ENCODE measurements around the gene MTNR1A. TPM values are rescaled to one million over a fixed set of nuclear protein-coding genes. Genes with fewer than 3 reads are reported as not detected.

Gene MTNR1A
- total and polyA plus RNA-seq, 7 donors: not detected

- intact Hi-C loops (cut with DNase I): no loop called here
- Histone ChIP-seq H3K4me3 (no peak overlapping the region), H3K36me3 (ENCODE audit: insufficient read depth in 1 of 2, low read depth in 1 of 2) (no peaks in the 10 kb centered on the region), H3K9me3 (no peaks in the 10 kb centered on the region), H3K4me1 (no peaks in the 10 kb centered on the region), H3K27me3 (ENCODE audit: insufficient read depth in 3 of 3, low read length in 2 of 3) (no peaks in the 10 kb centered on the region), H3K27ac (no peak overlapping the region)
- DNase-seq (no peak), ATAC-seq (no peak)
- 64 to 70% (median 69%) methylated on average over 9 of the region's 9 CpGs for WGBS, 3 donors
- TF ChIP-seq, protein P1, sequence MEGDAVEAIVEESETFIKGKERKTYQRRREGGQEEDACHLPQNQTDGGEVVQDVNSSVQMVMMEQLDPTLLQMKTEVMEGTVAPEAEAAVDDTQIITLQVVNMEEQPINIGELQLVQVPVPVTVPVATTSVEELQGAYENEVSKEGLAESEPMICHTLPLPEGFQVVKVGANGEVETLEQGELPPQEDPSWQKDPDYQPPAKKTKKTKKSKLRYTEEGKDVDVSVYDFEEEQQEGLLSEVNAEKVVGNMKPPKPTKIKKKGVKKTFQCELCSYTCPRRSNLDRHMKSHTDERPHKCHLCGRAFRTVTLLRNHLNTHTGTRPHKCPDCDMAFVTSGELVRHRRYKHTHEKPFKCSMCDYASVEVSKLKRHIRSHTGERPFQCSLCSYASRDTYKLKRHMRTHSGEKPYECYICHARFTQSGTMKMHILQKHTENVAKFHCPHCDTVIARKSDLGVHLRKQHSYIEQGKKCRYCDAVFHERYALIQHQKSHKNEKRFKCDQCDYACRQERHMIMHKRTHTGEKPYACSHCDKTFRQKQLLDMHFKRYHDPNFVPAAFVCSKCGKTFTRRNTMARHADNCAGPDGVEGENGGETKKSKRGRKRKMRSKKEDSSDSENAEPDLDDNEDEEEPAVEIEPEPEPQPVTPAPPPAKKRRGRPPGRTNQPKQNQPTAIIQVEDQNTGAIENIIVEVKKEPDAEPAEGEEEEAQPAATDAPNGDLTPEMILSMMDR (IDR thresholded peaks at IDR 0.05): no peak
These were observed 67.6 kb downstream of the MTNR1A start for GRCh38 chr4:186487726-186488125.

DNA sequence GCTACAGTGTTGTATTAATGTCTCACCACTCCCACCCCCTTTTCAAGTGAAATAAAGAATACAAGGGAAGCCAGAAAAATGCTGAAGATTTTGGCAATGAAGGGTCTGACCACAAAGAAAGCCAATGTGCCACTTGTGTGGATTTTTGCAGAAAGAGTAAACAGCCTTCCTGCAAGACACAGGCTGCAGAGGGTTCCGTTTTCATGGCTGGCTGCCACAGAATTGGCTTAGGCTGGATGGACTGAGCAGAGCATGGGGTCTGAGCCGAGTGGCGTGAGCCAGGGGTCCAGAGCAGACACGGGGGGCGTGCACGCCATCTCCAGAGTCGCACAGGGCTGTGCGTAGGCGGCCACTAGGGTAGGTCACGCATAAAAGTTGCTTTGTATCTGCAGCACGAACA lies 69.2 kb downstream of the MTNR1A start:
- DNase-seq: no peak
- Histone ChIP-seq H3K27ac (no peak overlapping the region), H3K36me3 (ENCODE audit: insufficient read depth in 1 of 2, low read depth in 1 of 2) (no peaks in the 10 kb centered on the region), H3K27me3 (ENCODE audit: insufficient read depth in 3 of 3, low read length in 2 of 3) (no peaks in the 10 kb centered on the region), H3K4me1 (no peaks in the 10 kb centered on the region), H3K9me3 (no peaks in the 10 kb centered on the region), H3K4me3 (no peak overlapping the region)
- intact Hi-C loops (cut with DNase I): no loop called here
- no peak for ATAC-seq
- 15 to 37% (median 17%) methylated on average over 11 of the region's 11 CpGs for WGBS, 3 donors
- TF ChIP-seq, protein P1 (IDR thresholded peaks at IDR 0.05): no peak

DNA sequence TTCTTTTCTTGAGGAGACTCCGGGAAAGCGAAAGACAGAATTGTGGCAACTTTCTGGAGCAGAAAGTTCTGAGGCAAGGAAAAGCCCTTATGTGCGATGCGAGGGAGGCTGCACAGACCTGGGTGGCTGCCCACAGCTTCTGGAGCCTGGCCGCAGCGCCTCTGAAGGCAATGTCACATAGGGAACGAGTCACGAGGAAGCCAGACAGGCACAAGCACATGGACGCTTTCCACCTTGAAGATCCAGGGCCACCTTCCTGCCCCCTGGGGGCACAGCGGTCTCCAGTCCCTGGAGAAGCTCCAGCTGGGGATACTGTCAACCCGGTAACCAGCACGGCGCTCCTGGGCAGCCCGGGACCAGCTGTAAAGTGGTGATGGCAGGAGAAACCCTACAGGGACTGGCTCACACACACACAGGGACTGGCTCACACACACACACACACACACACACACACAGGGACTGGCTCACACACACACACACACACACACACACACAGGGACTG lies 69.8 kb downstream of the MTNR1A start:
- intact Hi-C loops (cut with DNase I): no loop called here
- TF ChIP-seq, protein P1 (IDR thresholded peaks at IDR 0.05): no peak
- Histone ChIP-seq H3K4me1 (no peaks in the 10 kb centered on the region), H3K9me3 (no peaks in the 10 kb centered on the region), H3K27ac (no peak overlapping the region), H3K36me3 (ENCODE audit: insufficient read depth in 1 of 2, low read depth in 1 of 2) (no peaks in the 10 kb centered on the region), H3K27me3 (ENCODE audit: insufficient read depth in 3 of 3, low read length in 2 of 3) (no peaks in the 10 kb centered on the region), H3K4me3 (peak overlapping the region; percentile 25)
- 9 to 11% (median 10%) methylated on average over 14 of the region's 14 CpGs for WGBS, 3 donors
- no peak for DNase-seq
- no peak for ATAC-seq

- TF ChIP-seq, protein P1 (IDR thresholded peaks at IDR 0.05): no peak
- no peaks in the 10 kb centered on the region for H3K9me3 ChIP-seq
- DNase-seq (no peak), ATAC-seq (no peak)
- H3K4me1 ChIP-seq: no peaks in the 10 kb centered on the region
- no peak overlapping the region for H3K27ac ChIP-seq
- intact Hi-C loops (cut with DNase I): no loop called here
- H3K36me3 ChIP-seq (ENCODE audit: insufficient read depth in 1 of 2, low read depth in 1 of 2): no peaks in the 10 kb centered on the region
- H3K4me3 ChIP-seq: no peak overlapping the region
- WGBS, 3 donors: 26 to 39% (median 32%) methylated on average over 4 to 5 of the region's 5 CpGs
- H3K27me3 ChIP-seq (ENCODE audit: insufficient read depth in 3 of 3, low read length in 2 of 3): no peaks in the 10 kb centered on the region
These were observed 70.2 kb downstream of the MTNR1A start for GRCh38 chr4:186485150-186485549.

DNA sequence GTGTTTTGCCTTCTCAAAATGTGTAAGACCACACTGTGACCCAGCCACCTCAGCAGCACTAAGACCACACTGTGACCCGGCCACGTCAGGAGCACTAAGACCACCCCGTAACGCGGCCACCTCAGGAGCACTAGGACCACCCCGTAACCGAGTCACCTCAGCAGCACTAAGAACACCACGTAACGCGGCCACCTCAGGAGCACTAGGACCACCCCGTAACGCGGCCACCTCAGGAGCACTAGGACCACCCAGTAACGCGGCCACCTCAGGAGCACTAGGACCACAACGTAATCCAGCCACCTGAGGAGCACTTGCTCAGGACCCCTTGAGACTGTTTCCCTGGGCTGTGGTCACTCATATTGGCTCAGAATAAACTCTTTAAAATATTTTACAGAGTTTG lies 71.7 kb downstream of the MTNR1A start:
- H3K4me1 ChIP-seq: no peaks in the 10 kb centered on the region
- DNase-seq (no peak), ATAC-seq (no peak)
- H3K36me3 ChIP-seq (ENCODE audit: insufficient read depth in 1 of 2, low read depth in 1 of 2): no peaks in the 10 kb centered on the region
- TF ChIP-seq, protein P1 (IDR thresholded peaks at IDR 0.05): no peak
- H3K4me3 ChIP-seq: no peak overlapping the region
- no peak overlapping the region for H3K27ac ChIP-seq
- no peaks in the 10 kb centered on the region for H3K27me3 ChIP-seq (ENCODE audit: insufficient read depth in 3 of 3, low read length in 2 of 3)
- 94 to 95% (median 95%) methylated on average over 16 of the region's 16 CpGs for WGBS, 3 donors
- intact Hi-C loops (cut with DNase I): no loop called here
- no peaks in the 10 kb centered on the region for H3K9me3 ChIP-seq
